ENCODE results near the gene CNTFR.
A peak's percentile ranks its signal among the peaks of the same experiment; 100 is the strongest.
"Not testable (repeated sequence)": the region's sequence is repeated elsewhere in the genome, so short reads cannot be mapped to it uniquely, and the experiment has no call there.

Gene CNTFR

GRCh38 chr9:34589636-34590380, at the start of gene CNTFR:
Gene CNTFR (minus strand): TSS chr9:34589724. CDS start chr9:34568981, 20,743 bp downstream.
- no peak for DNase-seq (ENCODE audit: low read depth)

GRCh38 chr9:34639322-34639721, 49.8 kb upstream of the CNTFR start:
- not testable (repeated sequence) for DNase-seq (ENCODE audit: low read depth)

- DNase-seq (ENCODE audit: low read depth): no peak
Observed at GRCh38 chr9:34638138-34638445, 48.6 kb upstream of the CNTFR start.

GRCh38 chr9:34637356-34638137, 48.0 kb upstream of the CNTFR start, which contains the start of gene SIGMAR1:
Gene SIGMAR1 (minus strand): TSS chr9:34637787. CDS start chr9:34637697, 90 bp downstream.
- peak; percentile 87 for DNase-seq (ENCODE audit: low read depth)

- DNase-seq (ENCODE audit: low read depth): no peak
Observed at GRCh38 chr9:34636791-34637355, 47.3 kb upstream of the CNTFR start.

GRCh38 chr9:34635556-34635955, 46.0 kb upstream of the CNTFR start:
- DNase-seq (ENCODE audit: low read depth): no peak

GRCh38 chr9:34634551-34635248, 45.2 kb upstream of the CNTFR start:
- no peak for DNase-seq (ENCODE audit: low read depth)

- peak; percentile 56 for DNase-seq (ENCODE audit: low read depth)
Observed at GRCh38 chr9:34633851-34634550, 44.5 kb upstream of the CNTFR start.

- DNase-seq (ENCODE audit: low read depth): no peak
Observed at GRCh38 chr9:34633166-34633565, 43.6 kb upstream of the CNTFR start.

- DNase-seq (ENCODE audit: low read depth): no peak
Observed at GRCh38 chr9:34630402-34631154, 41.1 kb upstream of the CNTFR start.

- no peak for DNase-seq (ENCODE audit: low read depth)
Observed at GRCh38 chr9:34629491-34629808, 39.9 kb upstream of the CNTFR start.

- no peak for DNase-seq (ENCODE audit: low read depth)
Observed at GRCh38 chr9:34628656-34629490, 39.3 kb upstream of the CNTFR start, which contains the start of gene ARID3C. Gene ARID3C (minus strand): TSS chr9:34629066. CDS start chr9:34628014, 1,052 bp downstream.

- no peak for DNase-seq (ENCODE audit: low read depth)
Observed at GRCh38 chr9:34627716-34628655, 38.5 kb upstream of the CNTFR start.

GRCh38 chr9:34625186-34625486, 35.6 kb upstream of the CNTFR start:
- no peak for DNase-seq (ENCODE audit: low read depth)

GRCh38 chr9:34624475-34625185, 35.1 kb upstream of the CNTFR start:
- DNase-seq (ENCODE audit: low read depth): no peak

GRCh38 chr9:34623374-34624235, 34.1 kb upstream of the CNTFR start:
- DNase-seq (ENCODE audit: low read depth): no peak
